Stimulated activated CD4-positive, alpha-beta T cell treated with anti-CD3 and anti-CD28 coated beads, Interleukin-15, amount 100 ng/mL, for 24 hours (primary cell): ENCODE measurements around the gene NACC2.

Experiments
- DNase-seq: peaks from one replicate; pipeline ENCODE4 v3.0.0-alpha.2; 2020

The NACC2 gene

DNA sequence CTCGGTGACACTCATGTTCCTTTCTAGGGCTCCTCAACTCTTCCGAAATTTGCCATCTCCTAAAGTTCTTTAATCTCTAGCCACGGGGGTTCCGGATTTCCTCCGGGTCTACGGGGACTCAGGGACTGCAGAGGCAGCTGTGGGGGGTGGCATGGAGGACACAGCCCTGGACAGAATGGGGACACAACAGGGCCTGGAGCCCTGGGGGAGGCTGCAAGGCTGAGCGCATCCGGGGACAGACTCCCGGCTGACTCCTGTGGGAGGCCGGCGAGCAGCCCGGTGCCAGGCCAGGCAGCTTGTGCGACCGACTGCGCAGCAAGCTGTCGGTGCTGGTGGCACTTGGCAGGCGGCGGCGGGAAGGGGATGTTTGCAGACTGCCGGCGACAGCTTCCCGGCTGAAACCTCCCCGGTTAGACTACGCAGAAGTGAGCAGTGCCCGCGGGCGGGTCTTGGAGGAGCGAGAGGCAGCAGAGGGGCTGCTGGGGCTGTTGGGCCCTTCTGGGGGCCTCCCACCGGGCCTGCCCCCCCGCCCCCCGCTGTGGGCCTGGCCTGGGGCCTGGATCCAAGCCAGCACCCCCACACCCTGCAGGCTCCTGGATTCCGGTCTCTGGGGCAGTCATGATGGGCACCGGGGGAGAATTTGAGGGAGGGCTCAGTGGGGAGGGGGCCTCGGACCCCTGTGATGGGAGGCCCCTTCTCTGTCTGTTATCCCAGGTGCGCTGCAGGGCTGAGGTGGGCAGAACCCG is 105.2 kb downstream of the NACC2 start:
- peak; percentile 40 for DNase-seq

DNA sequence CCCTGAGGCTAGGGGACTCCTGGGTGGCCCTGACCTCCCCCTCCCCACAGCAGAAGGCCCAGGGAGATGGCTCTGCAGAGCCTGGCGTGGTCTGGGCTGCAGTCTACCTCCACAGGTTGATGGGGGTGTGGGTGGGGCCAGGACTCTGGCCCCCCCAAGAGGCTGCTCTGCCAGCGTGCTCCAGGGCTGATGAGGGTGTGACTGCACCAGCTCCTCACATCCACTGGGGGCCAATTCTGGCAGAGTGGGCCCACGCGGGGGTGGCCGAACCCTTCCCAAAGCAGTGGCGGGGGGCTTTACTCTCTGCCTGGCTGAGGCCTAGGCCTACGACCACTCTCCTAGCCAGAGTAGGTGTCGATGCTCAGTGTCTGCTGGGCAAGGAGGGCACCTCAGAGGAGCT is 105.9 kb downstream of the NACC2 start:
- no peak for DNase-seq

GRCh38 chr9:135988493-135988892 is 106.6 kb downstream of the NACC2 start:
- no peak for DNase-seq

DNA sequence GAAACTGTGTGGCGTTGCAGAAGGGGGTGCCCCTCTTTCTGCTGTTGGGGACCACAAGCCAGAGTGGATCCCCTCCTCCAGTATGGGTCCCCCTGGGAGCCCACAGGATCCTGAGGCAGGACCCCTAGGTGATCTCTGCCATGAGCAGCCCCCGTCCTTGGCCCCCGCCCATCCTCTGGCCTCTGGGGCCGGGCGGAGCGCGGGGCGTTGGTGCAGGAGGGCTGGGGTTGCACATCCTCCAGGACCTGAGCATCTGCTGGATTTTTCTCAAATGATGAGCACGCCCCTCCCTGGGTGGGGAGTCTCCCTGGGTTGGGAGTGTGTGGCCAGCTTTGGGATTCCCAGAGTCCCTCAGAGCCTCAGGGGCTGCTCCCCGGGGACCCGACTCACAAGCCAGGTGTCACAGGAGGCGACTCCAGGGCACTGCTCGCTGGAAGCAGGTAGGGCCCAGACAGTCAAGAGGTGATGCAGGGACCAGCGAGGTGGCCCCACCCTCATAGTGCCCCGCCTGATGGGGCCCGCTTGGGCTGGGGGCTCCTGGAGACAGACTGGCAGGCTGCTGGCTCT is 107.2 kb downstream of the NACC2 start:
- no peak for DNase-seq

GRCh38 chr9:135986605-135987004 is 108.5 kb downstream of the NACC2 start:
- no peak for DNase-seq

GRCh38 chr9:135985889-135986288 is 109.2 kb downstream of the NACC2 start:
- DNase-seq: no peak

DNA sequence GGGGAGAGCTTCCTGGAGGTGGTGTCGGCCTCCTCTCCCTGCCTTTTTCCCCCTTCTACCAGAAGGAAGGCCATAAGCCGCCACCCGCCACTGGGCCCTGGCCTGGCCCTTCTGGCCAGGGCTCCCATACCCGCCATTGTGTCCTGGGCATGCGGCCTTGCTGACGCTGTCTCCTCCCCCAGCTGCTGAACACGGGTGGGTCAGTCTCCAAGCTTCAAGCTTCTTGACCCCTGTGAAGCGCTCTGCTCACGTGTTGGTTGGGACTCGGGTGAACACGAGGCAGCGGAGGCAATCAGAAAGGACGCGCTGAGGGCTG is 109.7 kb downstream of the NACC2 start:
- no peak for DNase-seq

- DNase-seq: no peak
Observed at GRCh38 chr9:135984072-135984710, 110.9 kb downstream of the NACC2 start.

- DNase-seq: no peak
Observed at GRCh38 chr9:135983208-135984071, 111.6 kb downstream of the NACC2 start.

GRCh38 chr9:135982499-135983207 is 112.4 kb downstream of the NACC2 start:
- DNase-seq: no peak

GRCh38 chr9:135980926-135981630 is 114.0 kb downstream of the NACC2 start:
- DNase-seq: no peak

GRCh38 chr9:135979547-135980166 is 115.4 kb downstream of the NACC2 start:
- no peak for DNase-seq

GRCh38 chr9:135978642-135979546 is 116.2 kb downstream of the NACC2 start:
- DNase-seq: peak; percentile 35

DNA sequence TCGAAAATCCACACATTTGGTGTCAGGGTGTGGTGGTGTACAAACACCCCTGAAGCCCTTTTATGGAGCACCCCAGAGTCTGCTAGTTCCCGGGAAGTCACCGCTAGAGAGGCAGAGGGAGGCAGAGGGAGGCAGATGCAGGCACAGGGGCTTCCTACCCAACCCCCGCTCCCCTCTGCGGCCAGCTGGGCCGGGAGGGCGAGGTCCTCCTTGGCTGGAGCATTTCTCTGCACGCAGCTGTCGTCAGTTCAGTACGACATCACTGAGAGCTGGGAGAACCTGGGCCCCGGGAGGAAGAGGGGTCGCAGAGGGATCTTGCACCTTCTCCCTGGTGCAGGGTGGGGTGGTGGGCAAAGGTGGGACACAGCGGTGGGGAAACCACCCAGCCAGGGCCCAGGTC is 118.1 kb downstream of the NACC2 start:
- DNase-seq: no peak

GRCh38 chr9:135976531-135976930 is 118.6 kb downstream of the NACC2 start:
- DNase-seq: no peak

GRCh38 chr9:135975834-135976233 is 119.3 kb downstream of the NACC2 start:
- DNase-seq: no peak

GRCh38 chr9:135974220-135974573 is 120.9 kb downstream of the NACC2 start:
- no peak for DNase-seq

GRCh38 chr9:135973277-135974219 is 121.5 kb downstream of the NACC2 start:
- DNase-seq: no peak

DNA sequence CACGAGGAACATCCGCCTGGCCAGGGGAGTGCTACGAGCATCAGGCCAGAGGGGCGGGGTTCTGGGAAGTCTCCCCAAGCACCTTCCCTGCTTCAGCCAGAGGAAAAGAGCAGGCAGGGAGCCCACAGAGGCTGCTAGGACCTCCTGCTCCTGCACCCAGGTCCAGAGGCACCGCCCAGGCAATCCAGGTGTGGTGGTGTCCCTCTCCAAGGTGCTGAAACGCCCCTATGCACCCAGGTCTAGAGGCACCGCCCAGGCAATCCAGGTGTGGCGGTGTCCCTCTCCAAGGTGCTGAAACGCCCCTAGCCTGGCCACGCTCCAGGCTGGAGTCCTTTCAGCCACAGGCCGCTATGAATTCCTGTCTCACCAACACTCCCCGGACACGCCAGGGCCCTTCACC is 123.2 kb downstream of the NACC2 start:
- DNase-seq: peak; percentile 48
